GM18499 (cell line): ENCODE results near the gene BTNL8.

ENCODE experiments used
- ATAC-seq: cut with Tn5 transposase; IDR thresholded peaks from one replicate; pipeline ENCODE4 v1.9.1; 2021; ENCODE audit warnings: moderate number of reproducible peaks; ENCODE audit not compliant: insufficient read depth, unreplicated experiment

Gene BTNL8

GRCh38 chr5:180898621-180899246, at the start of gene BTNL8:
TSS of gene BTNL8 (plus strand) at chr5:180899159. CDS start at chr5:180899311, 152 bp downstream.
- no peak for ATAC-seq

- no peak for ATAC-seq
These were observed 49.1 kb upstream of the BTNL8 start for GRCh38 chr5:180849827-180850226.

- ATAC-seq = no peak
These were observed 48.4 kb upstream of the BTNL8 start for GRCh38 chr5:180850434-180851078.

GRCh38 chr5:180852495-180852894, 46.5 kb upstream of the BTNL8 start:
- no peak for ATAC-seq

- no peak for ATAC-seq
These were observed 45.7 kb upstream of the BTNL8 start for GRCh38 chr5:180853121-180853847.

- no peak for ATAC-seq
These were observed 45.1 kb upstream of the BTNL8 start for GRCh38 chr5:180853848-180854176.

- ATAC-seq = no peak
These were observed 40.4 kb upstream of the BTNL8 start for GRCh38 chr5:180858586-180858985.

GRCh38 chr5:180860273-180860886, 38.6 kb upstream of the BTNL8 start:
- ATAC-seq = peak; percentile 34

- peak; percentile 58 for ATAC-seq
These were observed 37.8 kb upstream of the BTNL8 start, which contains the start of gene ZFP62 for GRCh38 chr5:180860887-180861822. TSS of gene ZFP62 (minus strand) at chr5:180861276. CDS start at chr5:180861219, 57 bp downstream.

- no peak for ATAC-seq
These were observed 36.3 kb upstream of the BTNL8 start for GRCh38 chr5:180862645-180863044.

- ATAC-seq = no peak
These were observed 32.8 kb upstream of the BTNL8 start for GRCh38 chr5:180865981-180866695.

GRCh38 chr5:180866985-180867384, 32.0 kb upstream of the BTNL8 start:
- no peak for ATAC-seq

- no peak for ATAC-seq
These were observed 30.0 kb upstream of the BTNL8 start for GRCh38 chr5:180868960-180869359.

- no peak for ATAC-seq
These were observed 29.4 kb upstream of the BTNL8 start for GRCh38 chr5:180869587-180869986.

- no peak for ATAC-seq
These were observed 28.5 kb upstream of the BTNL8 start for GRCh38 chr5:180870276-180871068.

- no peak for ATAC-seq
These were observed 26.5 kb upstream of the BTNL8 start for GRCh38 chr5:180872419-180872818.

- no peak for ATAC-seq
These were observed 25.1 kb upstream of the BTNL8 start for GRCh38 chr5:180873615-180874520.
